ENCODE results near the gene KRT2. TPM values are rescaled to one million over a fixed set of nuclear protein-coding genes. Genes with fewer than 3 reads are reported as not detected.

KRT2 gene
- polyA plus RNA-seq, 1 donor: 0.08 TPM

Other genes with a start within 250 kb of the KRT2 start
- not detected for gene KRT82, start 245.9 kb downstream of the KRT2 start, polyA plus RNA-seq (ENCODE audit: insufficient read length)
- not detected for gene KRT75, start 217.8 kb downstream of the KRT2 start, polyA plus RNA-seq (ENCODE audit: insufficient read length)
- 0.25 TPM for gene KRT6B, start 200.1 kb downstream of the KRT2 start, polyA plus RNA-seq (ENCODE audit: insufficient read length)
- not detected for gene KRT6C, start 178.4 kb downstream of the KRT2 start, polyA plus RNA-seq (ENCODE audit: insufficient read length)
- 1.3 TPM for gene KRT6A, start 159.0 kb downstream of the KRT2 start, polyA plus RNA-seq (ENCODE audit: insufficient read length)
- gene KRT5, start 131.8 kb downstream of the KRT2 start, polyA plus RNA-seq (ENCODE audit: insufficient read length): 12.2 TPM
- gene KRT71, start 99.1 kb downstream of the KRT2 start, polyA plus RNA-seq (ENCODE audit: insufficient read length): not detected
- not detected for gene KRT74, start 78.4 kb downstream of the KRT2 start, polyA plus RNA-seq (ENCODE audit: insufficient read length)
- gene KRT72, start 50.7 kb downstream of the KRT2 start, polyA plus RNA-seq (ENCODE audit: insufficient read length): not detected
- not detected for gene KRT73, start 33.7 kb downstream of the KRT2 start, polyA plus RNA-seq (ENCODE audit: insufficient read length)
- gene KRT1, start 28.2 kb upstream of the KRT2 start, polyA plus RNA-seq (ENCODE audit: insufficient read length): 20.8 TPM
- gene KRT77, start 51.3 kb upstream of the KRT2 start, polyA plus RNA-seq (ENCODE audit: insufficient read length): 0.32 TPM
- gene KRT76, start 125.1 kb upstream of the KRT2 start, polyA plus RNA-seq (ENCODE audit: insufficient read length): not detected
- not detected for gene KRT3, start 143.9 kb upstream of the KRT2 start, polyA plus RNA-seq (ENCODE audit: insufficient read length)
- gene KRT4, start 161.9 kb upstream of the KRT2 start, polyA plus RNA-seq (ENCODE audit: insufficient read length): not detected
- 0.41 TPM for gene KRT79, start 182.1 kb upstream of the KRT2 start, polyA plus RNA-seq (ENCODE audit: insufficient read length)
- not detected for gene KRT78, start 196.8 kb upstream of the KRT2 start, polyA plus RNA-seq (ENCODE audit: insufficient read length)

All from hindlimb muscle (tissue), 1 donor.